ENCODE results near the gene NCR2. TPM values are rescaled to one million over a fixed set of nuclear protein-coding genes. Genes with fewer than 3 reads are reported as not detected.
"Not testable (repeated sequence)": the region's sequence is repeated elsewhere in the genome, so short reads cannot be mapped to it uniquely, and the experiment has no call there.

The NCR2 gene
- total RNA-seq, 4 donors from 2014 or later = not detected

GRCh38 chr6:41291717-41292116 is 43.7 kb upstream of the NCR2 start:
- Histone ChIP-seq H3K36me3 (no peaks in the 10 kb centered on the region), H3K4me3 (no peak overlapping the region), H3K9me3 (peaks cover 0 to 2% (median 0%) of the 10 kb centered on the region in 3 donors), H3K27me3 (peaks cover 21% of the 10 kb centered on the region), H3K27ac (no peak overlapping the region), H3K4me1 (no peaks in the 10 kb centered on the region)
- TF ChIP-seq POLR2AphosphoS5 (IDR thresholded peaks at IDR 0.05) (no peak), EP300 (IDR thresholded peaks at IDR 0.05) (no peak), POLR2A (IDR thresholded peaks at IDR 0.05) (no peak), CTCF (IDR thresholded peaks at IDR 0.05) (no peak)
- ATAC-seq = no peak
- WGBS, 2 donors (ENCODE audit: low coverage in 1 of 2) = 38% methylated on average over 1 of the region's 1 CpG; no CpG with 5 or more reads in 1 of the 2 donors

- WGBS, 2 donors (ENCODE audit: low coverage in 1 of 2) = 100% methylated on average over 1 of the region's 3 CpGs; no CpG with 5 or more reads in 1 of the 2 donors
- H3K27me3 ChIP-seq = peaks cover 30% of the 10 kb centered on the region
- H3K4me3 ChIP-seq = no peak overlapping the region
- H3K27ac ChIP-seq = no peak overlapping the region
- no peaks in the 10 kb centered on the region for H3K4me1 ChIP-seq
- H3K36me3 ChIP-seq = no peaks in the 10 kb centered on the region
- ATAC-seq = no peak
- peaks cover 0 to 10% (median 0%) of the 10 kb centered on the region in 3 donors for H3K9me3 ChIP-seq
- no peak for TF ChIP-seq EP300 (IDR thresholded peaks at IDR 0.05)
- no peak for TF ChIP-seq POLR2A (IDR thresholded peaks at IDR 0.05)
- TF ChIP-seq POLR2AphosphoS5 (IDR thresholded peaks at IDR 0.05) = no peak
- TF ChIP-seq CTCF (IDR thresholded peaks at IDR 0.05) = no peak
These were observed 41.1 kb upstream of the NCR2 start for GRCh38 chr6:41294214-41294872.

- WGBS, 2 donors (ENCODE audit: low coverage in 1 of 2) = 61 to 83% methylated on average over 4 to 5 of the region's 5 CpGs
- not testable (repeated sequence) for H3K4me3 ChIP-seq, H3K4me1 ChIP-seq, H3K27ac ChIP-seq, H3K36me3 ChIP-seq, ATAC-seq
- peaks cover 0 to 15% (median 0%) of the 10 kb centered on the region in 3 donors for H3K9me3 ChIP-seq
- H3K27me3 ChIP-seq = peaks cover 30% of the 10 kb centered on the region
These were observed 38.2 kb upstream of the NCR2 start for GRCh38 chr6:41297248-41297647.

GRCh38 chr6:41298785-41299502 is 36.5 kb upstream of the NCR2 start:
- WGBS, 2 donors (ENCODE audit: low coverage in 1 of 2) = 65 to 73% methylated on average over 2 to 3 of the region's 3 CpGs
- TF ChIP-seq EP300 (IDR thresholded peaks at IDR 0.05) (no peak), CTCF (IDR thresholded peaks at IDR 0.05) (no peak), POLR2A (IDR thresholded peaks at IDR 0.05) (no peak), POLR2AphosphoS5 (IDR thresholded peaks at IDR 0.05) (no peak)

GRCh38 chr6:41302638-41303037 is 32.8 kb upstream of the NCR2 start:
- no peak overlapping the region for H3K27ac ChIP-seq
- ATAC-seq = no peak
- 62 to 67% methylated on average over 5 of the region's 5 CpGs for WGBS, 2 donors (ENCODE audit: low coverage in 1 of 2)
- H3K27me3 ChIP-seq = peaks cover 18% of the 10 kb centered on the region
- no peaks in the 10 kb centered on the region for H3K4me1 ChIP-seq
- no peak overlapping the region for H3K4me3 ChIP-seq
- H3K36me3 ChIP-seq = no peaks in the 10 kb centered on the region
- TF ChIP-seq POLR2A (IDR thresholded peaks at IDR 0.05) (no peak), POLR2AphosphoS5 (IDR thresholded peaks at IDR 0.05) (no peak), EP300 (IDR thresholded peaks at IDR 0.05) (no peak), CTCF (IDR thresholded peaks at IDR 0.05) (no peak)
- peaks cover 0 to 5% (median 0%) of the 10 kb centered on the region in 3 donors for H3K9me3 ChIP-seq

More at GRCh38 chr6:41298785-41299502, 36.5 kb upstream of the NCR2 start:
- Histone ChIP-seq H3K4me1 (no peaks in the 10 kb centered on the region), H3K4me3 (no peak overlapping the region), H3K36me3 (no peaks in the 10 kb centered on the region), H3K27ac (no peak overlapping the region), H3K9me3 (peaks cover 0 to 15% (median 0%) of the 10 kb centered on the region in 3 donors), H3K27me3 (peaks cover 30% of the 10 kb centered on the region)
- no peak for ATAC-seq

Data from gastroesophageal sphincter (tissue), 4 donors.